Liver (tissue), 9 donors: ENCODE data around the gene HIF1AN. TPM values are rescaled to one million over a fixed set of nuclear protein-coding genes. Genes with fewer than 3 reads are reported as not detected.

Experiments
- DNase-seq: peaks from one replicate; pipeline ENCODE4 v3.0.0-alpha.2; 2017; ENCODE audit warnings: low spot score
- H3K27ac ChIP-seq, 2 donors: one replicate each; pipeline ENCODE4 v1.7.0; 2013; ENCODE audit warnings: inconsistent platforms in 2 of 2, low read length in 2 of 2, control low read depth in 1 of 2, low read depth in 1 of 2, mild to moderate bottlenecking in 1 of 2
- H3K27me3 ChIP-seq, 4 donors: one replicate each; pipeline versions ENCODE4 v1.6.1 to v1.7.0; 2013; ENCODE audit warnings: low read length in 3 of 4, inconsistent platforms in 1 of 4, mild to moderate bottlenecking in 1 of 4, moderate library complexity in 1 of 4; ENCODE audit not compliant: control insufficient read depth in 4 of 4, insufficient read depth in 4 of 4
- H3K36me3 ChIP-seq, 4 donors: one replicate each; pipeline versions ENCODE4 v1.6.1 to v1.7.0; 2013; ENCODE audit warnings: low read length in 3 of 4, mild to moderate bottlenecking in 3 of 4, low read depth in 1 of 4, moderate library complexity in 1 of 4; ENCODE audit not compliant: control insufficient read depth in 4 of 4, insufficient read depth in 3 of 4
- H3K4me1 ChIP-seq, 4 donors: one replicate each; pipeline versions ENCODE4 v1.6.1 to v1.7.0; 2013; ENCODE audit warnings: low read length in 3 of 4, mild to moderate bottlenecking in 3 of 4, moderate library complexity in 1 of 4; ENCODE audit not compliant: control insufficient read depth in 4 of 4, insufficient read depth in 4 of 4
- H3K4me3 ChIP-seq, 3 donors: one replicate each; pipeline versions ENCODE4 v1.6.1 to v1.7.0; 2013; ENCODE audit warnings: low read length in 3 of 3, control low read depth in 1 of 3, low read depth in 1 of 3, mild to moderate bottlenecking in 1 of 3
- H3K9ac ChIP-seq, 2 donors: one replicate each; pipeline ENCODE4 v1.7.0; 2013; ENCODE audit warnings: low read length in 2 of 2, mild to moderate bottlenecking in 2 of 2, moderate library complexity in 2 of 2, control low read depth in 1 of 2, low read depth in 1 of 2
- H3K9me3 ChIP-seq, 4 donors: one replicate each; pipeline versions ENCODE4 v1.6.1 to v1.7.0; 2013; ENCODE audit warnings: low read length in 3 of 4; ENCODE audit not compliant: control insufficient read depth in 4 of 4
- CTCF ChIP-seq: fragments of 150-350 bp; IDR thresholded peaks from 2 replicates; pipeline ENCODE4 v1.5.1; 2017; ENCODE audit warnings: improper control_type of control experiment, low read depth, low read length; ENCODE audit not compliant: missing input control
- EGR1 ChIP-seq, 2 donors: IDR thresholded peaks; 2 replicates each; pipeline ENCODE4 v1.6.1; 2016 to 2018; ENCODE audit warnings: antibody characterized with exemption in 2 of 2, low read depth in 2 of 2
- FOXA1 ChIP-seq: IDR thresholded peaks from 2 replicates; pipeline ENCODE4 v1.6.1; 2016; ENCODE audit warnings: antibody characterized with exemption
- FOXA2 ChIP-seq: IDR thresholded peaks from 2 replicates; pipeline ENCODE4 v1.6.1; 2016; ENCODE audit warnings: antibody characterized with exemption
- GABPA ChIP-seq, 2 donors: IDR thresholded peaks in 1 of 2; conservative IDR thresholded peaks in 1 of 2; 2 replicates each; pipeline ENCODE4 v1.6.1; 2016; ENCODE audit warnings: antibody characterized with exemption in 2 of 2, mild to moderate bottlenecking in 1 of 2, moderate library complexity in 1 of 2
- HNF4A ChIP-seq, 2 donors: conservative IDR thresholded peaks; 2 replicates each; pipeline ENCODE4 v1.6.1; 2016; ENCODE audit warnings: antibody characterized with exemption in 2 of 2, mild to moderate bottlenecking in 2 of 2
- HNF4G ChIP-seq: IDR thresholded peaks from 2 replicates; pipeline ENCODE4 v1.6.1; 2016; ENCODE audit warnings: antibody characterized with exemption
- JUND ChIP-seq, 2 donors: IDR thresholded peaks; 2 replicates each; pipeline ENCODE4 v1.6.1; 2016; ENCODE audit warnings: antibody characterized with exemption in 2 of 2
- MAX ChIP-seq: IDR thresholded peaks from 2 replicates; pipeline ENCODE4 v1.6.1; 2016; ENCODE audit warnings: antibody characterized with exemption
- NR2F2 ChIP-seq: IDR thresholded peaks from 2 replicates; pipeline ENCODE4 v1.6.1; 2016; ENCODE audit warnings: antibody characterized with exemption
- RAD21 ChIP-seq, 2 donors: IDR thresholded peaks; 2 replicates each; pipeline ENCODE4 v1.6.1; 2016; ENCODE audit warnings: antibody characterized with exemption in 2 of 2, mild to moderate bottlenecking in 2 of 2
- REST ChIP-seq: IDR thresholded peaks from 2 replicates; pipeline ENCODE4 v1.6.1; 2016; ENCODE audit warnings: antibody characterized with exemption, mild to moderate bottlenecking
- RXRA ChIP-seq, 2 donors: IDR thresholded peaks; 2 replicates each; pipeline ENCODE4 v1.6.1; 2017 to 2018; ENCODE audit warnings: antibody characterized with exemption in 2 of 2, mild to moderate bottlenecking in 1 of 2
- SP1 ChIP-seq: IDR thresholded peaks from 2 replicates; pipeline ENCODE4 v1.6.1; 2018; ENCODE audit warnings: antibody characterized with exemption, mild to moderate bottlenecking
- TAF1 ChIP-seq: conservative IDR thresholded peaks from 2 replicates; pipeline ENCODE4 v1.6.1; 2016; ENCODE audit warnings: antibody characterized with exemption, mild to moderate bottlenecking
- YY1 ChIP-seq: IDR thresholded peaks from 2 replicates; pipeline ENCODE4 v1.6.1; 2016; ENCODE audit warnings: antibody characterized with exemption, mild to moderate bottlenecking
- ZBTB33 ChIP-seq: IDR thresholded peaks from 2 replicates; pipeline ENCODE4 v1.6.1; 2016; ENCODE audit warnings: antibody characterized with exemption
- WGBS: extraction: QIAGEN DNeasy Blood & Tissue Kit; methylation state at CpG from one replicate; pipeline ENCODE4 v1.1.7; 2013; 5-methylcytosine and 5-hydroxymethylcytosine counted together
- polyA plus RNA-seq, 2 donors: library from polyadenylated mRNA; stranded (reverse) in 1 of 2; unstranded in 1 of 2; fragments of 200-250 nt in 1 of 2; fragments of >200 nt in 1 of 2; fragmentation: Nextera tagmentation in 1 of 2; extraction: Ambion mirVana in 1 of 2; gene quantifications; one replicate each; pipeline versions ENCODE4 v1.2.1 to v1.2.3, GENCODE V29; 2013 to 2015
- total RNA-seq, 2 donors: library from RNA; depleted of rRNA; stranded (reverse); fragments of >200 nt; gene quantifications; one replicate each; pipeline ENCODE4 v1.2.3, GENCODE V29; 2014
- TF ChIP-seq, protein P1 (sequence below): IDR thresholded peaks from 2 replicates; pipeline ENCODE4 v1.6.1; 2016; ENCODE audit warnings: antibody characterized with exemption
- donor health status: healthy.
- donor health status: healthy.
- donor health status: healthy.
- donor health status: healthy.
- donor health status: healthy.

HIF1AN gene
- total and polyA plus RNA-seq, 4 donors = 4.6 to 10.7 (median 7.5) TPM

- Histone ChIP-seq H3K4me1 (no peaks in the 10 kb centered on the region), H3K27me3 (peaks cover 0 to 11% (median 3%) of the 10 kb centered on the region in 4 donors), H3K9ac (no peak overlapping the region), H3K36me3 (no peaks in the 10 kb centered on the region), H3K9me3 (no peaks in the 10 kb centered on the region), H3K4me3 (no peak overlapping the region), H3K27ac (no peak overlapping the region)
- 20% methylated on average over 28 of the region's 28 CpGs for WGBS
- DNase-seq = no peak
- TF ChIP-seq HNF4G (no peak), TAF1 (no peak), GABPA (IDR thresholded peaks at IDR 0.05 in 1 of 2, conservative IDR thresholded peaks at IDR 0.05 in 1 of 2) (no peak), ZBTB33 (no peak), YY1 (no peak), SP1 (no peak), CTCF (no peak), EGR1 (IDR thresholded peaks at IDR 0.05; ENCODE audit: low read depth in 2 of 2) (no peak), REST (no peak), FOXA2 (no peak), RAD21 (IDR thresholded peaks at IDR 0.05) (no peak), NR2F2 (no peak), RXRA (IDR thresholded peaks at IDR 0.05) (no peak), JUND (IDR thresholded peaks at IDR 0.05) (no peak), FOXA1 (no peak), HNF4A (conservative IDR thresholded peaks at IDR 0.05) (no peak), MAX (no peak)
- TF ChIP-seq, protein P1, sequence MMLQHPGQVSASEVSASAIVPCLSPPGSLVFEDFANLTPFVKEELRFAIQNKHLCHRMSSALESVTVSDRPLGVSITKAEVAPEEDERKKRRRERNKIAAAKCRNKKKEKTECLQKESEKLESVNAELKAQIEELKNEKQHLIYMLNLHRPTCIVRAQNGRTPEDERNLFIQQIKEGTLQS = no peak
Observed at GRCh38 chr10:100569687-100570481, 34.1 kb downstream of the HIF1AN start.
